ENCODE data around the gene GCLC.

The GCLC gene

DNA sequence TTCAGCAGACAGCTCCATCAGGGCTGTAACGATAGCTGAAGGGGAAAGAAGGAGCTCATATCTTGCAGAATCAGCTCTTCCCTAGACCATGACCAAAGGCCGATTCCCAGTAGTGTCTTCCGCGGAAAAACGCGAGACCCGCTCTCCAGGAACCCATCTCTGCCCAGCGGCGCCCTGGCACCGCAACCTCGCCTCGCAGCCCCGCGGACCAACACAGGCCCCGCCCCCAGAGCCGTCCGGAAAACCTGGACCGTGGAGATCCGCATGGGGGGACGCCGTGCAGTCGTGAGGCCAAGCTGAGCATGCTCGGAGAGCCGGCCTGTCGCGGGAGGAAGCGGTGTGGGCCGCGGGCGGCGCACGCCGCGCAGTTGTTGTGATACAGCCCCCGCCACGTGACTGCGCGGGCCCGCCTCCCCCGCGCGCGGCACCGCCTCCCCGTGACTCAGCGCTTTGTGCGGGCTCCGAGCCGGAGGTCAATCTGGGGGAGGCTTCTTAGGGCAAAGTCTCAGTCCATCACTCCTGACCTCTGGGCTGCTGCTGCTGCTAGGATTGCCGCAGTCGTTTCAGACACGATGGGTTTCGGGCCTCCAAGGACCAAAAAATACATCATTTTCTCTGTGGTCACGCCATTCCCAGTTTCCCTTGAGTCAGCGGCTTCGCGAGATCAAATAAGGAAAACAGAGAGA, 3.1 kb upstream of the GCLC start (continued):
- TF ChIP-seq, protein P1, sequence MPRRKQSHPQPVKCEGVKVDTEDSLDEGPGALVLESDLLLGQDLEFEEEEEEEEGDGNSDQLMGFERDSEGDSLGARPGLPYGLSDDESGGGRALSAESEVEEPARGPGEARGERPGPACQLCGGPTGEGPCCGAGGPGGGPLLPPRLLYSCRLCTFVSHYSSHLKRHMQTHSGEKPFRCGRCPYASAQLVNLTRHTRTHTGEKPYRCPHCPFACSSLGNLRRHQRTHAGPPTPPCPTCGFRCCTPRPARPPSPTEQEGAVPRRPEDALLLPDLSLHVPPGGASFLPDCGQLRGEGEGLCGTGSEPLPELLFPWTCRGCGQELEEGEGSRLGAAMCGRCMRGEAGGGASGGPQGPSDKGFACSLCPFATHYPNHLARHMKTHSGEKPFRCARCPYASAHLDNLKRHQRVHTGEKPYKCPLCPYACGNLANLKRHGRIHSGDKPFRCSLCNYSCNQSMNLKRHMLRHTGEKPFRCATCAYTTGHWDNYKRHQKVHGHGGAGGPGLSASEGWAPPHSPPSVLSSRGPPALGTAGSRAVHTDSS (tag by site-specific recombination; IDR thresholded peaks at IDR 0.05), result no peak
- TF ChIP-seq ZSCAN30 (tag by site-specific recombination; IDR thresholded peaks at IDR 0.05), result peak; percentile 92
- no peak for TF ChIP-seq ZNF274 (IDR thresholded peaks at IDR 0.05; ENCODE audit: low read length)
- no peak for TF ChIP-seq ZNF274 (tag by site-specific recombination; IDR thresholded peaks at IDR 0.05; ENCODE audit: borderline replicate concordance)
- no peak for TF ChIP-seq ZNF184 (tag by site-specific recombination; IDR thresholded peaks at IDR 0.05)
- TF ChIP-seq, protein P2, sequence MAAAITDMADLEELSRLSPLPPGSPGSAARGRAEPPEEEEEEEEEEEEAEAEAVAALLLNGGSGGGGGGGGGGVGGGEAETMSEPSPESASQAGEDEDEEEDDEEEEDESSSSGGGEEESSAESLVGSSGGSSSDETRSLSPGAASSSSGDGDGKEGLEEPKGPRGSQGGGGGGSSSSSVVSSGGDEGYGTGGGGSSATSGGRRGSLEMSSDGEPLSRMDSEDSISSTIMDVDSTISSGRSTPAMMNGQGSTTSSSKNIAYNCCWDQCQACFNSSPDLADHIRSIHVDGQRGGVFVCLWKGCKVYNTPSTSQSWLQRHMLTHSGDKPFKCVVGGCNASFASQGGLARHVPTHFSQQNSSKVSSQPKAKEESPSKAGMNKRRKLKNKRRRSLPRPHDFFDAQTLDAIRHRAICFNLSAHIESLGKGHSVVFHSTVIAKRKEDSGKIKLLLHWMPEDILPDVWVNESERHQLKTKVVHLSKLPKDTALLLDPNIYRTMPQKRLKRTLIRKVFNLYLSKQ (tag by site-specific recombination; IDR thresholded peaks at IDR 0.05; ENCODE audit: borderline replicate concordance), result no peak
- TF ChIP-seq ZNF114 (tag by site-specific recombination; IDR thresholded peaks at IDR 0.05), result no peak
- TF ChIP-seq IKZF3 (tag by site-specific recombination; IDR thresholded peaks at IDR 0.05), result no peak
- TF ChIP-seq KLF16 (tag by site-specific recombination; IDR thresholded peaks at IDR 0.05), result peak; percentile 97
- peak; percentile 57; the same call in 1 of the 2 replicates for TF ChIP-seq ZBTB21 (tag by site-specific recombination; IDR thresholded peaks at IDR 0.05)
- no peak for TF ChIP-seq ZNF350 (tag by site-specific recombination; IDR thresholded peaks at IDR 0.05)
- TF ChIP-seq KLF1 (tag by site-specific recombination; IDR thresholded peaks at IDR 0.05), result peak; percentile 58
- no peak for TF ChIP-seq ZNF747 (tag by site-specific recombination; IDR thresholded peaks at IDR 0.05)
- TF ChIP-seq, protein P3, sequence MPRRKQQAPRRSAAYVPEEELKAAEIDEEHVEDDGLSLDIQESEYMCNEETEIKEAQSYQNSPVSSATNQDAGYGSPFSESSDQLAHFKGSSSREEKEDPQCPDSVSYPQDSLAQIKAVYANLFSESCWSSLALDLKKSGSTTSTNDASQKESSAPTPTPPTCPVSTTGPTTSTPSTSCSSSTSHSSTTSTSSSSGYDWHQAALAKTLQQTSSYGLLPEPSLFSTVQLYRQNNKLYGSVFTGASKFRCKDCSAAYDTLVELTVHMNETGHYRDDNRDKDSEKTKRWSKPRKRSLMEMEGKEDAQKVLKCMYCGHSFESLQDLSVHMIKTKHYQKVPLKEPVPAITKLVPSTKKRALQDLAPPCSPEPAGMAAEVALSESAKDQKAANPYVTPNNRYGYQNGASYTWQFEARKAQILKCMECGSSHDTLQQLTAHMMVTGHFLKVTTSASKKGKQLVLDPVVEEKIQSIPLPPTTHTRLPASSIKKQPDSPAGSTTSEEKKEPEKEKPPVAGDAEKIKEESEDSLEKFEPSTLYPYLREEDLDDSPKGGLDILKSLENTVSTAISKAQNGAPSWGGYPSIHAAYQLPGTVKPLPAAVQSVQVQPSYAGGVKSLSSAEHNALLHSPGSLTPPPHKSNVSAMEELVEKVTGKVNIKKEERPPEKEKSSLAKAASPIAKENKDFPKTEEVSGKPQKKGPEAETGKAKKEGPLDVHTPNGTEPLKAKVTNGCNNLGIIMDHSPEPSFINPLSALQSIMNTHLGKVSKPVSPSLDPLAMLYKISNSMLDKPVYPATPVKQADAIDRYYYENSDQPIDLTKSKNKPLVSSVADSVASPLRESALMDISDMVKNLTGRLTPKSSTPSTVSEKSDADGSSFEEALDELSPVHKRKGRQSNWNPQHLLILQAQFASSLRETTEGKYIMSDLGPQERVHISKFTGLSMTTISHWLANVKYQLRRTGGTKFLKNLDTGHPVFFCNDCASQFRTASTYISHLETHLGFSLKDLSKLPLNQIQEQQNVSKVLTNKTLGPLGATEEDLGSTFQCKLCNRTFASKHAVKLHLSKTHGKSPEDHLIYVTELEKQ (tag by site-specific recombination; IDR thresholded peaks at IDR 0.05; ENCODE audit: borderline replicate concordance), result peak; percentile 69; the same call in 1 of the 2 replicates
- TF ChIP-seq, protein P4, sequence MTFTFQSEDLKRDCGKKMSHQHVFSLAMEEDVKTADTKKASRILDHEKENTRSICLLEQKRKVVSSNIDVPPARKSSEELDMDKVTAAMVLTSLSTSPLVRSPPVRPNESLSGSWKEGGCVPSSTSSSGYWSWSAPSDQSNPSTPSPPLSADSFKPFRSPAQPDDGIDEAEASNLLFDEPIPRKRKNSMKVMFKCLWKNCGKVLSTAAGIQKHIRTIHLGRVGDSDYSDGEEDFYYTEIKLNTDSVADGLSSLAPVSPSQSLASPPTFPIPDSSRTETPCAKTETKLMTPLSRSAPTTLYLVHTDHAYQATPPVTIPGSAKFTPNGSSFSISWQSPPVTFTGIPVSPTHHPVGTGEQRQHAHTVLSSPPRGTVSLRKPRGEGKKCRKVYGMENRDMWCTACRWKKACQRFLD (tag by site-specific recombination; IDR thresholded peaks at IDR 0.05), result no peak
- TF ChIP-seq KLF9 (tag by site-specific recombination; IDR thresholded peaks at IDR 0.05; ENCODE audit: low read depth), result peak; percentile 94
- no peak for TF ChIP-seq ZNF19 (tag by site-specific recombination; IDR thresholded peaks at IDR 0.05; ENCODE audit: low read depth)
- TF ChIP-seq, protein P5, sequence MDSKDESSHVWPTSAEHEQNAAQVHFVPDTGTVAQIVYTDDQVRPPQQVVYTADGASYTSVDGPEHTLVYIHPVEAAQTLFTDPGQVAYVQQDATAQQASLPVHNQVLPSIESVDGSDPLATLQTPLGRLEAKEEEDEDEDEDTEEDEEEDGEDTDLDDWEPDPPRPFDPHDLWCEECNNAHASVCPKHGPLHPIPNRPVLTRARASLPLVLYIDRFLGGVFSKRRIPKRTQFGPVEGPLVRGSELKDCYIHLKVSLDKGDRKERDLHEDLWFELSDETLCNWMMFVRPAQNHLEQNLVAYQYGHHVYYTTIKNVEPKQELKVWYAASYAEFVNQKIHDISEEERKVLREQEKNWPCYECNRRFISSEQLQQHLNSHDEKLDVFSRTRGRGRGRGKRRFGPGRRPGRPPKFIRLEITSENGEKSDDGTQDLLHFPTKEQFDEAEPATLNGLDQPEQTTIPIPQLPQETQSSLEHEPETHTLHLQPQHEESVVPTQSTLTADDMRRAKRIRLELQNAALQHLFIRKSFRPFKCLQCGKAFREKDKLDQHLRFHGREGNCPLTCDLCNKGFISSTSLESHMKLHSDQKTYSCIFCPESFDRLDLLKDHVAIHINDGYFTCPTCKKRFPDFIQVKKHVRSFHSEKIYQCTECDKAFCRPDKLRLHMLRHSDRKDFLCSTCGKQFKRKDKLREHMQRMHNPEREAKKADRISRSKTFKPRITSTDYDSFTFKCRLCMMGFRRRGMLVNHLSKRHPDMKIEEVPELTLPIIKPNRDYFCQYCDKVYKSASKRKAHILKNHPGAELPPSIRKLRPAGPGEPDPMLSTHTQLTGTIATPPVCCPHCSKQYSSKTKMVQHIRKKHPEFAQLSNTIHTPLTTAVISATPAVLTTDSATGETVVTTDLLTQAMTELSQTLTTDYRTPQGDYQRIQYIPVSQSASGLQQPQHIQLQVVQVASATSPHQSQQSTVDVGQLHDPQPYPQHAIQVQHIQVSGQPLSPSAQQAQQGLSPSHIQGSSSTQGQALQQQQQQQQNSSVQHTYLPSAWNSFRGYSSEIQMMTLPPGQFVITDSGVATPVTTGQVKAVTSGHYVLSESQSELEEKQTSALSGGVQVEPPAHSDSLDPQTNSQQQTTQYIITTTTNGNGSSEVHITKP (tag by site-specific recombination; IDR thresholded peaks at IDR 0.05), result 0 out of 2 replicates have a peak, but pooled peaks have one; percentile 45
- TF ChIP-seq ZNF2 (tag by site-specific recombination; IDR thresholded peaks at IDR 0.05), result peak; percentile 95
